Activated T-cell treated with anti-CD3 and anti-CD28 coated beads, Interleukin-2, amount 50 U/mL, for 4 hours (primary cell): ENCODE data around the gene GTSE1. TPM values are rescaled to one million over a fixed set of nuclear protein-coding genes. Genes with fewer than 3 reads are reported as not detected.

Experiments
- ATAC-seq, 2 donors: fragments of 200-7000 bp; cut with Tn5 transposase; one replicate each; pipeline ENCODE4 v1.10.0; 2021
- DNase-seq: peaks from one replicate; pipeline ENCODE4 v3.0.0-alpha.2; 2020
- H3K27me3 Mint-ChIP-seq: one replicate; pipeline ENCODE4 v1.8.0; 2021; ENCODE audit warnings: low read depth, mixed read lengths
- H3K36me3 Mint-ChIP-seq: one replicate; pipeline ENCODE4 v1.8.0; 2022; ENCODE audit warnings: mixed read lengths; ENCODE audit not compliant: insufficient read depth
- H3K4me1 Mint-ChIP-seq: one replicate; pipeline ENCODE4 v1.8.0; 2021; ENCODE audit warnings: low read depth, mixed read lengths
- H3K4me3 Mint-ChIP-seq: one replicate; pipeline ENCODE4 v1.8.0; 2021; ENCODE audit warnings: mild to moderate bottlenecking, moderate library complexity, mixed read lengths
- H3K9me3 Mint-ChIP-seq: one replicate; pipeline ENCODE4 v1.8.0; 2021; ENCODE audit warnings: mixed read lengths
- total RNA-seq, 3 donors: library from RNA; stranded (reverse); gene quantifications; one replicate each; pipeline ENCODE4 v1.2.1, GENCODE V29; 2021

The GTSE1 gene
- total RNA-seq, 3 donors from 2014 or later = 2.2 to 3.7 (median 2.7) TPM

GRCh38 chr22:46363611-46364321 is 67.1 kb downstream of the GTSE1 start:
- peaks cover 8% of the 10 kb centered on the region for H3K36me3 Mint-ChIP-seq
- H3K27me3 Mint-ChIP-seq = peaks cover 5% of the 10 kb centered on the region
- ATAC-seq (no peak), DNase-seq (no peak)
- H3K4me1 Mint-ChIP-seq = peaks cover 7% of the 10 kb centered on the region
- no peak overlapping the region for H3K4me3 Mint-ChIP-seq
- no peaks in the 10 kb centered on the region for H3K9me3 Mint-ChIP-seq

- H3K36me3 Mint-ChIP-seq = peaks cover 4% of the 10 kb centered on the region
- no peak for DNase-seq
Observed at GRCh38 chr22:46364341-46365165, 67.9 kb downstream of the GTSE1 start.

GRCh38 chr22:46365166-46365624 is 68.5 kb downstream of the GTSE1 start:
- DNase-seq = no peak
- H3K36me3 Mint-ChIP-seq = peaks cover 2% of the 10 kb centered on the region
- H3K4me1 Mint-ChIP-seq = peaks cover 12% of the 10 kb centered on the region
- peaks cover 5% of the 10 kb centered on the region for H3K27me3 Mint-ChIP-seq
- H3K4me3 Mint-ChIP-seq = no peak overlapping the region
- no peak for ATAC-seq
- H3K9me3 Mint-ChIP-seq = no peaks in the 10 kb centered on the region

More at GRCh38 chr22:46364341-46365165, 67.9 kb downstream of the GTSE1 start:
- ATAC-seq = no peak
- no peak overlapping the region for H3K4me3 Mint-ChIP-seq
- peaks cover 5% of the 10 kb centered on the region for H3K27me3 Mint-ChIP-seq
- H3K4me1 Mint-ChIP-seq = peaks cover 7% of the 10 kb centered on the region
- H3K9me3 Mint-ChIP-seq = no peaks in the 10 kb centered on the region

- Mint-ChIP-seq H3K4me1 (peaks cover 23% of the 10 kb centered on the region), H3K36me3 (no peaks in the 10 kb centered on the region), H3K4me3 (peak overlapping the region; percentile 24), H3K27me3 (peaks cover 5% of the 10 kb centered on the region), H3K9me3 (no peaks in the 10 kb centered on the region)
- ATAC-seq (no peak), DNase-seq (no peak)
Observed at GRCh38 chr22:46366327-46366731, 69.7 kb downstream of the GTSE1 start.

DNA sequence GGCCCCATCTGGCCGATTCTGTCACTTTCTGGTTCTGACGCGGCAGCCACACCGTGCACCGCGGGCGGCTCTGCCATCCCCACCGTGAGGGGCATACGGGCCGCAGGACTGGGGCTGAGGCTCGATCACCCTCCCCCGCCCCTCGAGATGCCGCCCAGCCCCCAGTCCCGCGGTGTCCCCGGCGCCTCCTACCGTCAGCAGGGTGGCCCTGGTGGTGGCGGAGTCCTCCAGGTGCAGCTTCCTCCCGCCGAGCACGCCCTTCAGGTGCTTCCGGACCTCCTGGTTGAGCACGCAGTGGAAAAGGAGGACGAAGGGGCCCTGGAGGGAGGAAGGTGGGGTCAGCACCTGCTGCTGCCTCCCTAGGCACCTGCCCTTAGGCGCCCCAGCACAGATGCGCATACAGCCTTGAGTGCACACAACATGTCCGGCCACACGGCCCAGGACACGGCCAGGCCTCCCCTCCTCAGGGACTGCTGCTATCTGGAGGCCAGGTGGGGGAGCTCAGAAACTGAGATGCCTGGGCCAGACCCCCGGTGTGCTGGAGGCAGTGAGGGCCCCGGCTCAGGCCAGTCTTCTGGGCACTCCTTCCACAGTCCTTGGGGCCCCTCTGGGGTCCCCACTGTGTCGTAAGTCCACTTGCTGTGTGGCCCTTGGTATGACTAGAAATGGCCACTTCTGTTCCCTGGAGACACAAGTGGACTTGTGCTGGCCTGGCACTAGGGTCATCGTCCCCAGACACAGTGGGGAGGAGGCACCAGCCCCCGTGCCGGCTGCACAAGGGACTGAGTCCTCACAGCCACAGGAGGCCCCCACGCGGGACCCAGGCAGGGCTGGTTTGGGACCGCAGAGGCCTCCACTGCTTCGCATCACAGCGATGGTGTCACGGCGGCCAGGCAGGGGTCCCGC is 70.4 kb downstream of the GTSE1 start:
- H3K4me3 Mint-ChIP-seq = peak overlapping the region; percentile 24
- ATAC-seq (peak in 1 of 2 donors; percentile 18), DNase-seq (no peak)
- H3K27me3 Mint-ChIP-seq = peaks cover 5% of the 10 kb centered on the region
- H3K9me3 Mint-ChIP-seq = no peaks in the 10 kb centered on the region
- peaks cover 27% of the 10 kb centered on the region for H3K4me1 Mint-ChIP-seq
- no peaks in the 10 kb centered on the region for H3K36me3 Mint-ChIP-seq

- ATAC-seq = peak; percentile 77 to 81
- Mint-ChIP-seq H3K9me3 (no peaks in the 10 kb centered on the region), H3K27me3 (peaks cover 5% of the 10 kb centered on the region), H3K4me1 (peaks cover 27% of the 10 kb centered on the region), H3K4me3 (no peak overlapping the region), H3K36me3 (no peaks in the 10 kb centered on the region)
- peak; percentile 66 for DNase-seq
Observed at GRCh38 chr22:46367707-46368191, 71.1 kb downstream of the GTSE1 start.

DNA sequence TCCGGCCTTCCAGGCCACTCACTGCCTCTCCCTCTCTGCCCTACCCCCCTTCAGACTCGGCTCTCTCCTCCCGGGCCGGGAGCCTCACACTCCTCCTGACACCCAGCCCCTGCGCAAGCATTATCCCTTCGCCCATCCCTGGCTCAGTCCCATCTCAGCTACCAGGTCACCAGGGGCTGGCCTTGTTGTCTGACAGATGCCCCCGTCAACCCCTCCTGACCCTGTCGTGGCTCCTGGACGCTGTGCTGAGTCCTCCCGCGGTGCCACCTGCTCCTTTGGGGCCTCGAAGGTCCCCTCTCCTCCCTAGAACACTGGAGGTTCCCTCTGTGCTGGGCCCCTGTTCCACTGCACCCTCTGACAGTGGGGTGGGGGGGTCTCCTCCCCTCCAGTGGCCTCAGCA is 71.8 kb downstream of the GTSE1 start:
- Mint-ChIP-seq H3K27me3 (peaks cover 6% of the 10 kb centered on the region), H3K36me3 (no peaks in the 10 kb centered on the region), H3K4me1 (peaks cover 31% of the 10 kb centered on the region), H3K9me3 (no peaks in the 10 kb centered on the region), H3K4me3 (no peak overlapping the region)
- DNase-seq (no peak), ATAC-seq (no peak)

- H3K4me1 Mint-ChIP-seq = peaks cover 36% of the 10 kb centered on the region
- H3K9me3 Mint-ChIP-seq = no peaks in the 10 kb centered on the region
- ATAC-seq = no peak
- H3K27me3 Mint-ChIP-seq = peaks cover 6% of the 10 kb centered on the region
- DNase-seq = no peak
- no peak overlapping the region for H3K4me3 Mint-ChIP-seq
- H3K36me3 Mint-ChIP-seq = no peaks in the 10 kb centered on the region
Observed at GRCh38 chr22:46368871-46369715, 72.4 kb downstream of the GTSE1 start.

DNA sequence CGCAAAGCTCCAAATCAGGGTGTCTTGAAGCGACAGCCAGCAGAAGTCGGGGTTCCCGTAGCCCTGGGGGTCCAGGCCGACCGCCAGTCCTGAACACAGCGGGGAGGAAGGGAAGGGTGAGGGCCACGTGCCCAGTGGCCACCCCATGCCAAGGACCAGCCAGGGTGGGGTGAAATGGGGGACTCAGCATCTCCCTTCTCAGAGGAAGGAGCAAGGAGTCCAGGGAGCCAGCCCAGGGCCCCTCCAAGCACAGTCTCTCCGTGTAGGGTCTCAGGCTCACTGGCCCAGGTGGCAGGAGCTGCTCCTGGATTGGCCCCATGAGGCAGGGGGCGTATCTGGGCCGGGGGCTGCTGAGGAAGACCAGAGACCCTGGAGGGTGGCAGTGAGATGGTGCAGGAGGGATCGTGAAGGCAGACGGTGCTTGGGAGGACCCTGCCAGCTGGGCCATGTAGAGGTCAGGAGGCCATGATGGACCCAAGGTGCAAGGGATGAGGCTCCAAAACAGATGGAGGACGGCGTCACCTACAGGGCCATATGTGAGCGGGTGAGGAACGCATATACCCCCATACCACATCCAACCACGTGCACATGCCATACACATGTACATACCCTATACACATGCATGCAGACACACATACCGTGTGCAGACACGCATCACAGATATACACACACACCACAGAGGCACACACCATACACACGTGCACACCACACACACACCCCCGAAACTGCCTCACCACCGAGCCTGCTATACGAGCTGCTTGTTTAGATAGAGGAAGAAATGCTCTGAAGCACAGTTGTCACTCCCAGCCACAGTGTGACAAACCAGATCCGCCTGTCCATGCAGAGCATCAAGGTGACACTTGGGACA is 73.3 kb downstream of the GTSE1 start:
- DNase-seq (no peak), ATAC-seq (no peak)
- no peaks in the 10 kb centered on the region for H3K36me3 Mint-ChIP-seq
- peaks cover 41% of the 10 kb centered on the region for H3K4me1 Mint-ChIP-seq
- no peak overlapping the region for H3K4me3 Mint-ChIP-seq
- peaks cover 6% of the 10 kb centered on the region for H3K27me3 Mint-ChIP-seq
- no peaks in the 10 kb centered on the region for H3K9me3 Mint-ChIP-seq

GRCh38 chr22:46370584-46371291 is 74.1 kb downstream of the GTSE1 start:
- DNase-seq = no peak
- peaks cover 6% of the 10 kb centered on the region for H3K27me3 Mint-ChIP-seq
- H3K36me3 Mint-ChIP-seq = peaks cover under 1% of the 10 kb centered on the region
- H3K4me1 Mint-ChIP-seq = peaks cover 41% of the 10 kb centered on the region
- peaks cover 2% of the 10 kb centered on the region for H3K9me3 Mint-ChIP-seq
- H3K4me3 Mint-ChIP-seq = no peak overlapping the region
- peak in 1 of 2 donors; percentile 31 for ATAC-seq

DNA sequence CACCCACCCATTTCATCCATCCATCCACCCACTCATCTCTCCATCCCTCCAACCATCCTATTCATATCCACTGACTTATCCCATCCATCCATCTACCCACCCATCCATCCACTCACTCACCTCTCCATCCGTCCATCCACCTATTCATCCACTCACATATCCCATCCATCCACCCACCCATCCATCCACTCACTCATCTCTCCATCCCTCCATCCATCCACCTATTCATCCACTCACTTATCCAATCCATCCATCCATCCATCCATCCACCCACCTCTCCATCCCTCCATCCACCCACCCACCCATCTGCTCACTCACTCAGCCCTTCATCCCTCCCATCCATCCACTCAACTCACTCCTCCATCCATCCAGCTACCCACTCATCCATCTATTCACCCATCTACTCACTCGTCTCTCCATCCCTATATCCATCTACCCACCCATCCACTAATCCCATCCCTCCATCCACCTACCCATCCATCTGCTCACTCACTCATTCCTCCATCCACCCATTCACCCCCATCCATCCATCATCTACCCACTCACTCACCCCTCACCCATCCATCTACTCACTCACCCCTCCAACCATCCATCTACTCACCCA is 75.1 kb downstream of the GTSE1 start:
- DNase-seq (no peak), ATAC-seq (no peak)
- H3K27me3 Mint-ChIP-seq = peaks cover 6% of the 10 kb centered on the region
- peaks cover 4% of the 10 kb centered on the region for H3K36me3 Mint-ChIP-seq
- peaks cover 43% of the 10 kb centered on the region for H3K4me1 Mint-ChIP-seq
- no peak overlapping the region for H3K4me3 Mint-ChIP-seq
- H3K9me3 Mint-ChIP-seq = peaks cover 10% of the 10 kb centered on the region

- peaks cover 11% of the 10 kb centered on the region for H3K9me3 Mint-ChIP-seq
- H3K4me3 Mint-ChIP-seq = no peak overlapping the region
- ATAC-seq = no peak
- peaks cover 4% of the 10 kb centered on the region for H3K36me3 Mint-ChIP-seq
- H3K27me3 Mint-ChIP-seq = peaks cover 6% of the 10 kb centered on the region
- no peak for DNase-seq
- H3K4me1 Mint-ChIP-seq = peaks cover 42% of the 10 kb centered on the region
Observed at GRCh38 chr22:46372686-46373085, 76.0 kb downstream of the GTSE1 start.
